HEK293 (cell line): ENCODE measurements around the gene SPACDR.

Experiments
- CTCF ChIA-PET: fragments of 350-600 bp; formaldehyde crosslinking; extraction: SDS; loops from one replicate; lab custom pipeline; 2021; ENCODE audit warnings: antibody characterized with exemption; lab: Yijun Ruan, JAX
- POLR2A ChIA-PET: fragments of 300-600 bp; formaldehyde crosslinking; extraction: SDS; loops from one replicate; lab custom pipeline; 2020; ENCODE audit warnings: antibody characterized with exemption, inconsistent platforms; lab: Yijun Ruan, JAX
- H3K27ac ChIP-seq: fragments of 200-500 bp; sonication (Bioruptor generic); 2 replicates; pipeline ENCODE4 v1.5.1; 2014; ENCODE audit warnings: low read depth, low read length, control low read depth, inconsistent platforms; ENCODE audit errors: extremely low read depth
- H3K36me3 ChIP-seq, 2 experiments: fragments of 200-500 bp in 1 of 2; sonication (Bioruptor generic) in 1 of 2; 1 replicate in 1 of 2; 2 replicates in 1 of 2; pipeline ENCODE4 v1.5.1; 2014 to 2017; ENCODE audit warnings: inconsistent platforms in 2 of 2, low read length in 2 of 2; ENCODE audit not compliant: control insufficient read depth in 2 of 2, insufficient read depth in 1 of 2
- H3K4me1 ChIP-seq: fragments of 200-500 bp; sonication (Bioruptor generic); 2 replicates; pipeline ENCODE4 v1.5.1; 2014; ENCODE audit warnings: mild to moderate bottlenecking, low read length, inconsistent platforms; ENCODE audit not compliant: control insufficient read depth, insufficient read depth
- H3K4me3 ChIP-seq: 2 replicates; pipeline ENCODE4 v1.5.1; 2011; ENCODE audit warnings: low read depth, mild to moderate bottlenecking, control low read depth, low read length, moderate library complexity
- H3K9me3 ChIP-seq: fragments of 200-500 bp; sonication (Bioruptor generic); 2 replicates; pipeline ENCODE4 v1.5.1; 2014; ENCODE audit warnings: low read depth, low read length, inconsistent platforms; ENCODE audit not compliant: control insufficient read depth, insufficient read depth
- EGR2 ChIP-seq: fragments of 450-650 bp; formaldehyde crosslinking; IDR thresholded peaks from 2 replicates; pipeline ENCODE4 v1.5.1; 2016; ENCODE audit warnings: low read depth, missing biosample characterization, missing genetic modification characterization
- GLIS1 ChIP-seq: fragments of 450-650 bp; formaldehyde crosslinking; IDR thresholded peaks from 2 replicates; pipeline ENCODE4 v1.5.1; 2016; ENCODE audit warnings: missing biosample characterization, missing genetic modification characterization
- GLIS2 ChIP-seq: fragments of 450-650 bp; formaldehyde crosslinking; IDR thresholded peaks from 2 replicates; pipeline ENCODE4 v1.5.1; 2016; ENCODE audit warnings: missing biosample characterization, missing genetic modification characterization
- IKZF3 ChIP-seq: fragments of 450-650 bp; IDR thresholded peaks from 2 replicates; pipeline ENCODE4 v1.5.0; 2018; ENCODE audit warnings: missing biosample characterization, mild to moderate bottlenecking, missing genetic modification characterization, moderate library complexity
- KLF7 ChIP-seq: fragments of 450-650 bp; formaldehyde crosslinking; IDR thresholded peaks from 2 replicates; pipeline ENCODE4 v1.5.1; 2016; ENCODE audit warnings: missing biosample characterization, missing genetic modification characterization, borderline replicate concordance
- MYNN ChIP-seq: fragments of 450-650 bp; formaldehyde crosslinking; IDR thresholded peaks from 2 replicates; pipeline ENCODE4 v1.5.1; 2016; ENCODE audit warnings: missing biosample characterization, missing genetic modification characterization, borderline replicate concordance
- SCRT2 ChIP-seq: fragments of 450-650 bp; formaldehyde crosslinking; IDR thresholded peaks from 2 replicates; pipeline ENCODE4 v1.5.1; 2016; ENCODE audit warnings: missing biosample characterization, missing genetic modification characterization
- ZNF223 ChIP-seq: fragments of 450-650 bp; formaldehyde crosslinking; IDR thresholded peaks from 2 replicates; pipeline ENCODE4 v1.5.1; 2016; ENCODE audit warnings: missing biosample characterization, missing genetic modification characterization
- ZNF239 ChIP-seq: fragments of 450-650 bp; formaldehyde crosslinking; IDR thresholded peaks from 2 replicates; pipeline ENCODE4 v1.5.1; 2016; ENCODE audit warnings: missing biosample characterization, missing genetic modification characterization
- ZNF324 ChIP-seq: fragments of 450-650 bp; formaldehyde crosslinking; IDR thresholded peaks from 2 replicates; pipeline ENCODE4 v1.5.1; 2016; ENCODE audit warnings: missing biosample characterization, missing genetic modification characterization
- ZNF335 ChIP-seq: fragments of 450-650 bp; formaldehyde crosslinking; conservative IDR thresholded peaks from 2 replicates; pipeline ENCODE4 v1.5.1; 2016; ENCODE audit warnings: missing biosample characterization, missing genetic modification characterization
- ZNF341 ChIP-seq: fragments of 450-650 bp; formaldehyde crosslinking; IDR thresholded peaks from 2 replicates; pipeline ENCODE4; 2016; ENCODE audit warnings: low read depth, missing biosample characterization, missing genetic modification characterization
- ZNF585B ChIP-seq: fragments of 450-650 bp; formaldehyde crosslinking; IDR thresholded peaks from 2 replicates; pipeline ENCODE4 v1.5.1; 2016; ENCODE audit warnings: missing biosample characterization, missing genetic modification characterization
- ZNF596 ChIP-seq: fragments of 450-650 bp; IDR thresholded peaks from 2 replicates; pipeline ENCODE4 v1.5.0; 2018; ENCODE audit warnings: missing biosample characterization, mild to moderate bottlenecking, missing genetic modification characterization, moderate library complexity
- ZNF670 ChIP-seq: fragments of 450-650 bp; formaldehyde crosslinking; IDR thresholded peaks from 2 replicates; pipeline ENCODE4 v1.5.1; 2016; ENCODE audit warnings: missing biosample characterization, missing genetic modification characterization, low read depth
- TF ChIP-seq, protein P1 (sequence below): fragments of 450-650 bp; formaldehyde crosslinking; IDR thresholded peaks from 2 replicates; pipeline ENCODE4 v1.5.1; 2016; ENCODE audit warnings: missing biosample characterization, missing genetic modification characterization
- TF ChIP-seq, protein P2 (sequence below): fragments of 450-650 bp; formaldehyde crosslinking; IDR thresholded peaks from 2 replicates; pipeline ENCODE4 v1.5.1; 2016; ENCODE audit warnings: missing biosample characterization, missing genetic modification characterization

Gene SPACDR

DNA sequence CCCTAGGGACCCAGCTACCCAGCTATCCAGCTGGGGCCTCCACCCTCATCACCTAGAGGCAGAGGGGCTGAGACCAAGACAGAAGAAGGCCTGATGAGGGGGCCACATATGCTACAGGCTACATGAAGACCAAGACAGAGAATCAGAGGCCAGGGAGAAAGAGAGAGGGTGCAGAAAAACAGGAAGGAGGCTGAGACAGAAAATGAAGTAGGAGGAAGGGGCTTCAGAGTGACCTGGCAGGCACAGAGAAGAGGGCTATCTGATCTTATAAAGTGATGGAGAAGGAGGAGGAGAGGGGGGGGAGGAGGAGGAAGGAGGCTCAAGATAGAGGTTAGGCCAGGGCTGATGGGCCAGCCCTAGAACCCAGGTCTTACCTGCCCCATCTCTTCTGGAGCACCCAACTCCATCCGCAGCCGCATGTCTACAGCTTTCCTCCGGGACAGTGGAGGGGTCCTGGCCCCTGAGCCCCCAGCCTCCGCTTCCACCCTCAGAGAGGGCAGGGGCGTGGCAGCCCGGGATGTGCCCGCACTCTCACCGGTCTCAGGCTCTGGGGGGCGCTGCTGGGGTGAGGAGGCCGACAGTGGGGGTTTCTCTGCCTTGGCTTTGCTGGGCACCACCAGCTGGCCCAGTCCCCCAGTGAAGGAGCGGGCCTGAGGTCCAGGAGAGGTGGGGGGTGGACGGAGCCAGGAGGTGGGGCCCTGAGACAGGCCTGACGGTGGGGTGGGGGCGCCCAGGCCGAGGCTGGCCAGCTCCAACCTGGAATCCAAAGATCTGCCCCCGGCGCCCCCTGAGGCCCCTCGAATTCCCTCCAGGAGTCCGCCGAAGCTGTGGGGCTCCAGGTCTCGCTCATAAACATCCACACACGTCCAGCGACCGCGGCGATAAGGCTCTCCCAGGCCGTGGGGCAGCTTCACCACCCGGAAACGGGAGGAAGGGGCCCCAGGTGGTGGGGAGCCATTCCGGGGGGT lies 13.1 kb upstream of the SPACDR start (continued):
- TF ChIP-seq ZNF223 (no peak), ZNF585B (tag by site-specific recombination) (no peak), ZNF239 (no peak), KLF7 (tag by site-specific recombination) (0 out of 2 replicates have a peak, but pooled peaks have one; percentile 50), ZNF670 (no peak), MYNN (tag by site-specific recombination) (no peak), ZNF596 (tag by site-specific recombination) (no peak), ZNF341 (tag by site-specific recombination) (0 out of 2 replicates have a peak, but pooled peaks have one; percentile 15), GLIS1 (tag by site-specific recombination) (peak; percentile 89)
- TF ChIP-seq, protein P1, sequence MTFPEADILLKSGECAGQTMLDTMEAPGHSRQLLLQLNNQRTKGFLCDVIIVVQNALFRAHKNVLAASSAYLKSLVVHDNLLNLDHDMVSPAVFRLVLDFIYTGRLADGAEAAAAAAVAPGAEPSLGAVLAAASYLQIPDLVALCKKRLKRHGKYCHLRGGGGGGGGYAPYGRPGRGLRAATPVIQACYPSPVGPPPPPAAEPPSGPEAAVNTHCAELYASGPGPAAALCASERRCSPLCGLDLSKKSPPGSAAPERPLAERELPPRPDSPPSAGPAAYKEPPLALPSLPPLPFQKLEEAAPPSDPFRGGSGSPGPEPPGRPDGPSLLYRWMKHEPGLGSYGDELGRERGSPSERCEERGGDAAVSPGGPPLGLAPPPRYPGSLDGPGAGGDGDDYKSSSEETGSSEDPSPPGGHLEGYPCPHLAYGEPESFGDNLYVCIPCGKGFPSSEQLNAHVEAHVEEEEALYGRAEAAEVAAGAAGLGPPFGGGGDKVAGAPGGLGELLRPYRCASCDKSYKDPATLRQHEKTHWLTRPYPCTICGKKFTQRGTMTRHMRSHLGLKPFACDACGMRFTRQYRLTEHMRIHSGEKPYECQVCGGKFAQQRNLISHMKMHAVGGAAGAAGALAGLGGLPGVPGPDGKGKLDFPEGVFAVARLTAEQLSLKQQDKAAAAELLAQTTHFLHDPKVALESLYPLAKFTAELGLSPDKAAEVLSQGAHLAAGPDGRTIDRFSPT (tag by site-specific recombination): peak; percentile 49
- TF ChIP-seq, protein P2, sequence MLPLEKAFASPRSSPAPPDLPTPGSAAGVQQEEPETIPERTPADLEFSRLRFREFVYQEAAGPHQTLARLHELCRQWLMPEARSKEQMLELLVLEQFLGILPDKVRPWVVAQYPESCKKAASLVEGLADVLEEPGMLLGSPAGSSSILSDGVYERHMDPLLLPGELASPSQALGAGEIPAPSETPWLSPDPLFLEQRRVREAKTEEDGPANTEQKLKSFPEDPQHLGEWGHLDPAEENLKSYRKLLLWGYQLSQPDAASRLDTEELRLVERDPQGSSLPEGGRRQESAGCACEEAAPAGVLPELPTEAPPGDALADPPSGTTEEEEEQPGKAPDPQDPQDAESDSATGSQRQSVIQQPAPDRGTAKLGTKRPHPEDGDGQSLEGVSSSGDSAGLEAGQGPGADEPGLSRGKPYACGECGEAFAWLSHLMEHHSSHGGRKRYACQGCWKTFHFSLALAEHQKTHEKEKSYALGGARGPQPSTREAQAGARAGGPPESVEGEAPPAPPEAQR (tag by site-specific recombination): no peak
- TF ChIP-seq, all 188 proteins: peak for 21

DNA sequence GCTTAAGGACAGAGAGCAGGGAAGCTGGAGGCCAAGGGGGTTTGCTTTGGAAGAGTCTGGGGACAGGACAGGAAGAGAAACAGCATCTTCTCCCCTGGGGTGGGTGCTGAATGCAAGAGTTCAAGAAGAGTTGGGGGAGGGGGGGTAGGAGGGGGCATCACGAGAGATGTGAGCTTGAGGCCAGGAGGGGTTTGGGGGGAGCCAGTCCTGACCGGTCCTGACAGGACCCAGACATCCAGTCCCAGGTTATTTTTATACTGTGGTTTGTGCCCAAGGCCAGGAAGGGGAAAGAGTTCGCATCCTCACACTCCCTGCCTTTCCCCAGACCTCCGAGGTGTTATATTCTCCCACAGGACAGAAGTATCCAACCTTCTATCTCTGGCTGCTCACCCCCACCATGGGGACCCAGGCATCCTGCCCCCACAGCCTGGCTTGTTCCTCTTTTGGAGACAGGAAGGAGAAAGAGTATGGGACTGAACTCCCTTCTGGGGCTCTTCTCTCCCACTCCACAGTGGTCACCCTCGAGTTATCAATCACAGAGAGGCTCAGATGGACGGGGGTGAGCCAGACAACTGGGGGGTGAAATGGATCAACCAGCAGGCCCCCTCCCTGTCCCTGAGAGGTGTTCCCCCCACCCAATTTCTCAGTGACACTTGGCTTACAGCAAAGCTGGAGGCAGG lies 12.2 kb upstream of the SPACDR start:
- H3K4me3 ChIP-seq: no peak overlapping the region
- no peak overlapping the region for H3K27ac ChIP-seq
- H3K36me3 ChIP-seq: peaks cover 3 to 25% of the 10 kb centered on the region in 2 experiments; a peak in 2 of 3 replicates
- peaks cover 9% of the 10 kb centered on the region for H3K4me1 ChIP-seq
- H3K9me3 ChIP-seq: no peaks in the 10 kb centered on the region
- TF ChIP-seq SCRT2 (tag by site-specific recombination) (no peak), GLIS2 (tag by site-specific recombination) (0 out of 2 replicates have a peak, but pooled peaks have one; percentile 20), IKZF3 (peak; percentile 17; the same call in 1 of the 2 replicates)
- ChIA-PET CTCF (interaction anchor here (0.6 to 2.2 kb wide), 3 partner anchors 27 to 230 kb away, joined by 3 to 15 read pairs (median 4); partner anchors contain the start of gene POP7), POLR2A (no interaction called here)

DNA sequence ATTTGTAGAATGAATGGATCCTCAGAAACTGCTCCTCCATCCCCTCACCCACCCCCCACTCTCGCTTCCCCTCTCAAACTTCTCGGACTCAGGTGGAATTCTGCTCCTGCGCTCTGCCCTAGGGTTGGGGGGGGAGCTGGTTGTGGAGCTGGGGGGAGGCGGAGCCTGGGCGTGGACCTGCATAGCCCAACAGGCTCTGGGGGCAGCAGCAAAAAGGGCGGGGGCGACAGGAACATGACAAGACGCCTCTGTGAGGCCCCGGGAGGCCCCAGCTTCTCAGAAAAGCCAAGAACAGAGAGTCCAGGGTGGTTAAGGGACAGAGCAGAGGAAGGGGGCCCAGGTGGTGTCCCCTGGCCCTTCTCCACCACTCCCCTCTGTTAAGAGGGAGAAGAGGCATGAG lies 11.5 kb upstream of the SPACDR start:
- H3K4me3 ChIP-seq: no peak overlapping the region
- ChIA-PET CTCF (interaction anchor here (0.6 to 1.3 kb wide), 5 partner anchors 10 to 376 kb away, joined by 3 to 5 read pairs (median 3); partner anchors contain the start of gene POP7), POLR2A (interaction anchor here (0.8 kb wide), 1 partner anchor 10 kb away, joined by 3 read pairs; no protein-coding TSS in a partner anchor)
- H3K27ac ChIP-seq: no peak overlapping the region
- no peaks in the 10 kb centered on the region for H3K9me3 ChIP-seq
- peaks cover 3 to 25% of the 10 kb centered on the region in 2 experiments; a peak in 2 of 3 replicates for H3K36me3 ChIP-seq
- TF ChIP-seq EGR2 (tag by site-specific recombination): 0 out of 2 replicates have a peak, but pooled peaks have one; percentile 11
- TF ChIP-seq ZNF335 (tag by site-specific recombination): peak; percentile 76
- no peak for TF ChIP-seq ZNF324 (tag by site-specific recombination)
- H3K4me1 ChIP-seq: peaks cover 9% of the 10 kb centered on the region
